Measurements from ENCODE around the gene SNX25. TPM values are rescaled to one million over a fixed set of nuclear protein-coding genes. Genes with fewer than 3 reads are reported as not detected.

Gene SNX25
- polyA plus RNA-seq, 1 experiment: 12.6 TPM

- Histone ChIP-seq H3K27ac (ENCODE audit: low read depth, low read length) (no peak overlapping the region), H3K4me3 (ENCODE audit: low read depth, low read length) (no peak overlapping the region), H3K9me3 (ENCODE audit: control insufficient read depth, insufficient read depth, low read length) (no peaks in the 10 kb centered on the region), H3K27me3 (ENCODE audit: control insufficient read depth, insufficient read depth, low read length) (no peaks in the 10 kb centered on the region)
- TF ChIP-seq CTCF (IDR thresholded peaks at IDR 0.05; ENCODE audit: low read depth, low read length): no peak
- POLR2A ChIA-PET: no interaction called here
- no peak for DNase-seq (ENCODE audit: low read depth, low spot score)
- CTCF ChIA-PET: interaction anchor here (1.6 kb wide), 1 partner anchor 35 kb away, joined by 6 read pairs; no protein-coding TSS in a partner anchor
These were observed 8.9 kb downstream of the SNX25 start for GRCh38 chr4:185218312-185218711.

DNA sequence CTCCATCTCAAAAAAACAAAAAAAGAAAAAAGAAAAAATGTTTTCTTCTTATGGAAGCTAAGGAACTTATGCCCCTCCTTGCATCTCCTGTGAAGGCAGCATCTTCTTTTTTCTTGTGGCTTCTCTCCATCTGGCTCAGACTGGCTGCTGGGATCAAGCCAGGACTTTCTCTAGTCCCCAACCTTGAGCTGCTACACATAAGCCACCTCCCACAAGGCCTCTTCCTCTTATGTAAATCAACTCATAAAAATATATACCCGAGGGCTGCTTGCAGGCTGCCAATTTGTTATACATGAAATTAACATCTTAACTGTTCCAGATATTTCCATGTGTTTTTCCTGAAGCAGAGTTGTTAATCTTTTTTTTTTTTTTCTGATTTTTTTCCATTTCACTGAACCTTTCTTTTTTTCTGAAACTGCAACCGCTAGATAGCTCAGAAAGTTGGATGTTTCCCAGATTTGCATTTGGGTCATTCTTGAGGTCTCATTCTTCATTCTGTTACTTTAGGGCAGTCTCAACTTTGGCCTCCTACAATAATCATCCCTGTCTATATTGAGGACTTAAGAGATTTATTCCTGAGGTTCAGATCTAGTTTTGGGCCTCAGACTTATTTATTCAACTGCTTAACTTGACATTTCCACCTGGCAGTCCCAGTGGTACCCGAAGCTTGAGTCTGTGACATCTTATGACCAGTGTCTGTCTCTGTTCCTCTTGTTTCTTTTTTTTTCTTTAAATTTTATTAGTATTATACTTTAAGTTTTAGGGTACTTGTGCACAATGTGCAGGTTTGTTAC is 10.3 kb downstream of the SNX25 start:
- CTCF ChIA-PET: interaction anchor here (0.6 to 1.6 kb wide), 6 partner anchors 11 to 1969 kb away, joined by 3 to 8 read pairs (median 4); partner anchors contain the start of gene SNX25
- no peaks in the 10 kb centered on the region for H3K27me3 ChIP-seq (ENCODE audit: control insufficient read depth, insufficient read depth, low read length)
- H3K27ac ChIP-seq (ENCODE audit: low read depth, low read length): peak overlapping the region; percentile 31
- POLR2A ChIA-PET: interaction anchor here (0.6 kb wide), 3 partner anchors 23 to 555 kb away, joined by 3 to 5 read pairs (median 4); no protein-coding TSS in a partner anchor
- no peaks in the 10 kb centered on the region for H3K9me3 ChIP-seq (ENCODE audit: control insufficient read depth, insufficient read depth, low read length)
- no peak for DNase-seq (ENCODE audit: low read depth, low spot score)
- no peak for TF ChIP-seq CTCF (IDR thresholded peaks at IDR 0.05; ENCODE audit: low read depth, low read length)
- no peak overlapping the region for H3K4me3 ChIP-seq (ENCODE audit: low read depth, low read length)

DNA sequence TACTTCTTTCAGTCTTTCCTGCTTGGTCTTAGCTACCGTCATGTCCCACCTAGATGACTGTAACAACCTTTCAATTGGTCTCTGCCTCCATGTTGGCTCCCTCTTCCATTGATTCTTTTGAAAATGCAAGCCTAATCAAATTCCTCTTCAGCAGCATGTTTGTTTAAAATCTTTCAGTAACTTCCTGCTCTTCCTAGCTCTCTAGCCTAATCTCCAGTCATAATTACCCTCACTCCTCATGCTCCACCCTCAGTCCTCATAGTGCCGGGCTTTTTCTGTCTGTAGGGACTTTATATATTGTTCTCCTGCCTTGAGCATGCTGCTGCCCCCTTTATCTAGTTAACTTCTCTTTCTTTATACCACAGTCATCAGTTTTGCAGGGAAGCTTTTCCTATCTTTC is 12.1 kb downstream of the SNX25 start:
- no peak for DNase-seq (ENCODE audit: low read depth, low spot score)
- ChIA-PET POLR2A (no interaction called here), CTCF (interaction anchor here (2.1 kb wide), 1 partner anchor 37 kb away, joined by 6 read pairs; no protein-coding TSS in a partner anchor)
- no peaks in the 10 kb centered on the region for H3K9me3 ChIP-seq (ENCODE audit: control insufficient read depth, insufficient read depth, low read length)
- H3K27ac ChIP-seq (ENCODE audit: low read depth, low read length): no peak overlapping the region
- no peak overlapping the region for H3K4me3 ChIP-seq (ENCODE audit: low read depth, low read length)
- no peaks in the 10 kb centered on the region for H3K27me3 ChIP-seq (ENCODE audit: control insufficient read depth, insufficient read depth, low read length)
- TF ChIP-seq CTCF (IDR thresholded peaks at IDR 0.05; ENCODE audit: low read depth, low read length): no peak

DNA sequence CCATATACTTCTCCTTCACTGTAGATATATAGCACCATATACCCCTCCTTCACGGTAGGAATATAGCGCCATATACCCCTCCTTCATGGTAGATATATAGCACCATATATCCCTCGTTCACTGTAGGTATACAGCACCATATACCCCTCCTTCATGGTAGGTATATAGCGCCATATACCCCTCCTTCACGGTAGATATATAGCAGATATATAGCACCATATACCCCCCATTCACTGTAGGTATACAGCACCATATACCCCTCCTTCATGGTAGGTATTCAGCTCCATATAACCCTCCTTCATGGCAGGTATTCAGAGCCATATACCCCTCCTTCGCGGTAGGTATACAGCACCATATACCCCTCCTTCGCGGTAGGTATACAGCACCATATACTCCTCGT is 12.5 kb downstream of the SNX25 start:
- ChIA-PET POLR2A (no interaction called here), CTCF (interaction anchor here (2.1 kb wide), 1 partner anchor 38 kb away, joined by 6 read pairs; no protein-coding TSS in a partner anchor)
- TF ChIP-seq CTCF (IDR thresholded peaks at IDR 0.05; ENCODE audit: low read depth, low read length): no peak
- no peaks in the 10 kb centered on the region for H3K27me3 ChIP-seq (ENCODE audit: control insufficient read depth, insufficient read depth, low read length)
- H3K4me3 ChIP-seq (ENCODE audit: low read depth, low read length): no peak overlapping the region
- no peaks in the 10 kb centered on the region for H3K9me3 ChIP-seq (ENCODE audit: control insufficient read depth, insufficient read depth, low read length)
- H3K27ac ChIP-seq (ENCODE audit: low read depth, low read length): no peak overlapping the region
- DNase-seq (ENCODE audit: low read depth, low spot score): no peak

DNA sequence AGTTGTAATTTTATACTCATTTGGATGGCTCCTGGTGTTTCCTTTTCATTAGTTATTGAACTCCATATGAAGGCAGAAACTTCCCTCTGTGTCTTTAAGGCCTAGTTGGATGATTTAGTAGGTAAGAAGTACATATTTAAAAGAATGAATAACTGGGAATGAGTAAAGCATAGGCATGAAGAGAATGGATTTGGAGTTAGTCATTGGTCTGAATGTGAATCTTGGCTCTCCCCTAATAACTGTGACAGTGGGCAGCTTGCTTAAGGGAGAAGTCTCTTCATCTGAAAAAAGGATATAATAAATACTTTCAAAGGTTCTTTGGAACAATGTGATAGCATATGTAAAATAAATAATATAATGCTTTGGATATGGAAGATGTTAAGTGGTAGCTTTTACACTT is 13.2 kb downstream of the SNX25 start:
- Histone ChIP-seq H3K27me3 (ENCODE audit: control insufficient read depth, insufficient read depth, low read length) (no peaks in the 10 kb centered on the region), H3K9me3 (ENCODE audit: control insufficient read depth, insufficient read depth, low read length) (no peaks in the 10 kb centered on the region), H3K27ac (ENCODE audit: low read depth, low read length) (no peak overlapping the region), H3K4me3 (ENCODE audit: low read depth, low read length) (no peak overlapping the region)
- no peak for TF ChIP-seq CTCF (IDR thresholded peaks at IDR 0.05; ENCODE audit: low read depth, low read length)
- ChIA-PET CTCF (interaction anchor here (0.6 to 2.1 kb wide), 2 partner anchors 10 to 39 kb away, joined by 3 to 6 read pairs; no protein-coding TSS in a partner anchor), POLR2A (no interaction called here)
- no peak for DNase-seq (ENCODE audit: low read depth, low spot score)
